Measurements from ENCODE around the gene KLK14. TPM values are rescaled to one million over a fixed set of nuclear protein-coding genes. Genes with fewer than 3 reads are reported as not detected.

The KLK14 gene
- total RNA-seq, 5 donors from 2014 or later (not counting 1 experiment from before 2014, with no cell fraction given), result 0.42 to 0.78 (median 0.70) TPM

GRCh38 chr19:51097166-51097738 is 14.6 kb upstream of the KLK14 start:
- peak overlapping the region; percentile 47 to 76 for H3K27ac Mint-ChIP-seq
- peaks cover 18% of the 10 kb centered on the region for H3K36me3 Mint-ChIP-seq

GRCh38 chr19:51096473-51097165 is 13.9 kb upstream of the KLK14 start:
- Mint-ChIP-seq H3K4me1 (peaks cover 23 to 28% (median 27%) of the 10 kb centered on the region in 3 donors), H3K9me3 (no peaks in the 10 kb centered on the region), H3K27me3 (no peaks in the 10 kb centered on the region), H3K27ac (peak overlapping the region; percentile 47 to 76), H3K36me3 (peaks cover 17% of the 10 kb centered on the region), H3K4me3 (no peak overlapping the region)
- CTCF ChIA-PET, result interaction anchor here (0.5 to 0.6 kb wide), 3 partner anchors 12 to 472 kb away, joined by 3 to 4 read pairs (median 3); partner anchors contain the start of gene CTU1 (in 1 of the 2)
- no peak for ATAC-seq (replicated peaks in 1 of 4)
- Histone ChIP-seq H3K27me3 (replicated peaks in 1 of 2; ENCODE audit: control insufficient read depth in 2 of 2, extremely low read depth in 1 of 2, insufficient read depth in 2 of 2, low read length in 1 of 2) (no peaks in the 10 kb centered on the region), H3K4me3 (ENCODE audit: control insufficient read depth in 1 of 2, extremely low read depth in 1 of 2, low read length in 1 of 2) (no peak overlapping the region), H3K4me1 (ENCODE audit: control insufficient read depth in 1 of 2, extremely low read depth in 1 of 2, insufficient read depth in 2 of 2, low read length in 2 of 2) (peaks cover 3 to 24% of the 10 kb centered on the region in 2 experiments), H3K36me3 (ENCODE audit: control insufficient read depth in 2 of 2, extremely low read depth in 1 of 2, insufficient read depth in 1 of 2, low read length in 1 of 2) (peaks cover 2 to 22% of the 10 kb centered on the region in 2 donors), H3K9me3 (no peaks in the 10 kb centered on the region), H3K27ac (ENCODE audit: low read length) (no peak overlapping the region)
- 86% methylated on average over 5 of the region's 6 CpGs for WGBS (ENCODE audit: insufficient coverage)
- no peak for DNase-seq
- POLR2A ChIA-PET, result interaction anchor here in 1 of 2 donors (0.6 kb wide), 1 partner anchor 50 kb away, joined by 3 read pairs; no protein-coding TSS in a partner anchor

More at GRCh38 chr19:51097166-51097738, 14.6 kb upstream of the KLK14 start:
- DNase-seq (peak in 32 of 35 experiments; percentile 24 to 75 (median 54)), ATAC-seq (replicated peaks in 1 of 4) (peak in 2 of 4 experiments; percentile 35 to 45)
- no peak overlapping the region for H3K4me3 ChIP-seq (ENCODE audit: control insufficient read depth in 1 of 2, extremely low read depth in 1 of 2, low read length in 1 of 2)
- Mint-ChIP-seq H3K4me3 (peak overlapping the region in 1 of 3 donors; percentile 36), H3K9me3 (no peaks in the 10 kb centered on the region), H3K4me1 (peaks cover 28 to 29% (median 28%) of the 10 kb centered on the region in 3 donors), H3K27me3 (no peaks in the 10 kb centered on the region)
- H3K27me3 ChIP-seq (replicated peaks in 1 of 2; ENCODE audit: control insufficient read depth in 2 of 2, extremely low read depth in 1 of 2, insufficient read depth in 2 of 2, low read length in 1 of 2), result no peaks in the 10 kb centered on the region
- peaks cover 3 to 24% of the 10 kb centered on the region in 2 experiments for H3K4me1 ChIP-seq (ENCODE audit: control insufficient read depth in 1 of 2, extremely low read depth in 1 of 2, insufficient read depth in 2 of 2, low read length in 2 of 2)
- CTCF ChIA-PET, result interaction anchor here in 1 of 2 donors (0.5 to 0.6 kb wide), 2 partner anchors 11 to 166 kb away, joined by 3 to 4 read pairs; partner anchors contain the start of gene CTU1
- no peaks in the 10 kb centered on the region for H3K9me3 ChIP-seq
- peaks cover 2 to 23% of the 10 kb centered on the region in 2 donors for H3K36me3 ChIP-seq (ENCODE audit: control insufficient read depth in 2 of 2, extremely low read depth in 1 of 2, insufficient read depth in 1 of 2, low read length in 1 of 2)
- H3K27ac ChIP-seq (ENCODE audit: low read length), result no peak overlapping the region
- POLR2A ChIA-PET, result interaction anchor here in 1 of 2 donors (0.6 kb wide), 1 partner anchor 50 kb away, joined by 3 read pairs; no protein-coding TSS in a partner anchor
- 17% methylated on average over 1 of the region's 8 CpGs for WGBS (ENCODE audit: insufficient coverage)

- Mint-ChIP-seq H3K27me3 (no peaks in the 10 kb centered on the region), H3K27ac (no peak overlapping the region), H3K9me3 (no peaks in the 10 kb centered on the region), H3K36me3 (peaks cover 13% of the 10 kb centered on the region), H3K4me3 (no peak overlapping the region), H3K4me1 (peaks cover 18 to 23% (median 22%) of the 10 kb centered on the region in 3 donors)
- peak in 19 of 35 experiments; percentile 9 to 61 (median 21) for DNase-seq
- ChIA-PET CTCF (no interaction called here), POLR2A (no interaction called here)
- peaks cover 3 to 22% of the 10 kb centered on the region in 2 experiments for H3K4me1 ChIP-seq (ENCODE audit: control insufficient read depth in 1 of 2, extremely low read depth in 1 of 2, insufficient read depth in 2 of 2, low read length in 2 of 2)
- H3K4me3 ChIP-seq (ENCODE audit: control insufficient read depth in 1 of 2, extremely low read depth in 1 of 2, low read length in 1 of 2), result no peak overlapping the region
- peaks cover 2 to 12% of the 10 kb centered on the region in 2 donors for H3K36me3 ChIP-seq (ENCODE audit: control insufficient read depth in 2 of 2, extremely low read depth in 1 of 2, insufficient read depth in 1 of 2, low read length in 1 of 2)
- H3K27ac ChIP-seq (ENCODE audit: low read length), result no peak overlapping the region
- ATAC-seq (replicated peaks in 1 of 4), result no peak
- no peaks in the 10 kb centered on the region for H3K9me3 ChIP-seq
- H3K27me3 ChIP-seq (replicated peaks in 1 of 2; ENCODE audit: control insufficient read depth in 2 of 2, extremely low read depth in 1 of 2, insufficient read depth in 2 of 2, low read length in 1 of 2), result no peaks in the 10 kb centered on the region
- 46% methylated on average over 9 of the region's 15 CpGs for WGBS (ENCODE audit: insufficient coverage)
These were observed 12.1 kb upstream of the KLK14 start for GRCh38 chr19:51094696-51095279.

- no peaks in the 10 kb centered on the region for H3K9me3 ChIP-seq
- peaks cover 8% of the 10 kb centered on the region for H3K36me3 Mint-ChIP-seq
- POLR2A ChIA-PET, result no interaction called here
- ATAC-seq (replicated peaks in 1 of 4), result no peak
- H3K9me3 Mint-ChIP-seq, result no peaks in the 10 kb centered on the region
- no peak overlapping the region for H3K27ac Mint-ChIP-seq
- H3K4me3 Mint-ChIP-seq, result no peak overlapping the region
- no peak overlapping the region for H3K4me3 ChIP-seq (ENCODE audit: control insufficient read depth in 1 of 2, extremely low read depth in 1 of 2, low read length in 1 of 2)
- peaks cover 3 to 20% of the 10 kb centered on the region in 2 experiments for H3K4me1 ChIP-seq (ENCODE audit: control insufficient read depth in 1 of 2, extremely low read depth in 1 of 2, insufficient read depth in 2 of 2, low read length in 2 of 2)
- DNase-seq, result no peak
- CTCF ChIA-PET, result no interaction called here
- no peaks in the 10 kb centered on the region for H3K27me3 ChIP-seq (replicated peaks in 1 of 2; ENCODE audit: control insufficient read depth in 2 of 2, extremely low read depth in 1 of 2, insufficient read depth in 2 of 2, low read length in 1 of 2)
- no peaks in the 10 kb centered on the region for H3K27me3 Mint-ChIP-seq
- no peak overlapping the region for H3K27ac ChIP-seq (ENCODE audit: low read length)
- WGBS (ENCODE audit: insufficient coverage), result 86% methylated on average over 14 of the region's 22 CpGs
- peaks cover 14 to 17% (median 17%) of the 10 kb centered on the region in 3 donors for H3K4me1 Mint-ChIP-seq
- peaks cover 2 to 8% of the 10 kb centered on the region in 2 donors for H3K36me3 ChIP-seq (ENCODE audit: control insufficient read depth in 2 of 2, extremely low read depth in 1 of 2, insufficient read depth in 1 of 2, low read length in 1 of 2)
These were observed 11.0 kb upstream of the KLK14 start for GRCh38 chr19:51093510-51094345.

- Mint-ChIP-seq H3K27me3 (no peaks in the 10 kb centered on the region), H3K9me3 (no peaks in the 10 kb centered on the region), H3K27ac (no peak overlapping the region), H3K4me1 (peaks cover 14 to 17% (median 17%) of the 10 kb centered on the region in 3 donors), H3K4me3 (no peak overlapping the region), H3K36me3 (peaks cover 8% of the 10 kb centered on the region)
- WGBS (ENCODE audit: insufficient coverage), result 95% methylated on average over 4 of the region's 8 CpGs
- POLR2A ChIA-PET, result no interaction called here
- DNase-seq (no peak), ATAC-seq (replicated peaks in 1 of 4) (no peak)
- no peak overlapping the region for H3K27ac ChIP-seq (ENCODE audit: low read length)
- H3K4me1 ChIP-seq (ENCODE audit: control insufficient read depth in 1 of 2, extremely low read depth in 1 of 2, insufficient read depth in 2 of 2, low read length in 2 of 2), result peaks cover 3 to 18% of the 10 kb centered on the region in 2 experiments
- no peaks in the 10 kb centered on the region for H3K27me3 ChIP-seq (replicated peaks in 1 of 2; ENCODE audit: control insufficient read depth in 2 of 2, extremely low read depth in 1 of 2, insufficient read depth in 2 of 2, low read length in 1 of 2)
- CTCF ChIA-PET, result no interaction called here
- no peaks in the 10 kb centered on the region for H3K9me3 ChIP-seq
- H3K36me3 ChIP-seq (ENCODE audit: control insufficient read depth in 2 of 2, extremely low read depth in 1 of 2, insufficient read depth in 1 of 2, low read length in 1 of 2), result peaks cover 2 to 5% of the 10 kb centered on the region in 2 donors
- H3K4me3 ChIP-seq (ENCODE audit: control insufficient read depth in 1 of 2, extremely low read depth in 1 of 2, low read length in 1 of 2), result no peak overlapping the region
These were observed 10.4 kb upstream of the KLK14 start for GRCh38 chr19:51093101-51093500.

Measured in T-cell (primary cell).